ENCODE data around the gene RAB44.

GRCh38 chr6:36734486-36735060 lies 36.9 kb downstream of the RAB44 start:
- TF ChIP-seq, protein P1, sequence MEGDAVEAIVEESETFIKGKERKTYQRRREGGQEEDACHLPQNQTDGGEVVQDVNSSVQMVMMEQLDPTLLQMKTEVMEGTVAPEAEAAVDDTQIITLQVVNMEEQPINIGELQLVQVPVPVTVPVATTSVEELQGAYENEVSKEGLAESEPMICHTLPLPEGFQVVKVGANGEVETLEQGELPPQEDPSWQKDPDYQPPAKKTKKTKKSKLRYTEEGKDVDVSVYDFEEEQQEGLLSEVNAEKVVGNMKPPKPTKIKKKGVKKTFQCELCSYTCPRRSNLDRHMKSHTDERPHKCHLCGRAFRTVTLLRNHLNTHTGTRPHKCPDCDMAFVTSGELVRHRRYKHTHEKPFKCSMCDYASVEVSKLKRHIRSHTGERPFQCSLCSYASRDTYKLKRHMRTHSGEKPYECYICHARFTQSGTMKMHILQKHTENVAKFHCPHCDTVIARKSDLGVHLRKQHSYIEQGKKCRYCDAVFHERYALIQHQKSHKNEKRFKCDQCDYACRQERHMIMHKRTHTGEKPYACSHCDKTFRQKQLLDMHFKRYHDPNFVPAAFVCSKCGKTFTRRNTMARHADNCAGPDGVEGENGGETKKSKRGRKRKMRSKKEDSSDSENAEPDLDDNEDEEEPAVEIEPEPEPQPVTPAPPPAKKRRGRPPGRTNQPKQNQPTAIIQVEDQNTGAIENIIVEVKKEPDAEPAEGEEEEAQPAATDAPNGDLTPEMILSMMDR (IDR thresholded peaks at IDR 0.05), result no peak
- no peak for TF ChIP-seq POLR2A (IDR thresholded peaks at IDR 0.05)
